ENCODE results near the gene AFG1L.
"Not testable (repeated sequence)": the region's sequence is repeated elsewhere in the genome, so short reads cannot be mapped to it uniquely, and the experiment has no call there.

The AFG1L gene

DNA sequence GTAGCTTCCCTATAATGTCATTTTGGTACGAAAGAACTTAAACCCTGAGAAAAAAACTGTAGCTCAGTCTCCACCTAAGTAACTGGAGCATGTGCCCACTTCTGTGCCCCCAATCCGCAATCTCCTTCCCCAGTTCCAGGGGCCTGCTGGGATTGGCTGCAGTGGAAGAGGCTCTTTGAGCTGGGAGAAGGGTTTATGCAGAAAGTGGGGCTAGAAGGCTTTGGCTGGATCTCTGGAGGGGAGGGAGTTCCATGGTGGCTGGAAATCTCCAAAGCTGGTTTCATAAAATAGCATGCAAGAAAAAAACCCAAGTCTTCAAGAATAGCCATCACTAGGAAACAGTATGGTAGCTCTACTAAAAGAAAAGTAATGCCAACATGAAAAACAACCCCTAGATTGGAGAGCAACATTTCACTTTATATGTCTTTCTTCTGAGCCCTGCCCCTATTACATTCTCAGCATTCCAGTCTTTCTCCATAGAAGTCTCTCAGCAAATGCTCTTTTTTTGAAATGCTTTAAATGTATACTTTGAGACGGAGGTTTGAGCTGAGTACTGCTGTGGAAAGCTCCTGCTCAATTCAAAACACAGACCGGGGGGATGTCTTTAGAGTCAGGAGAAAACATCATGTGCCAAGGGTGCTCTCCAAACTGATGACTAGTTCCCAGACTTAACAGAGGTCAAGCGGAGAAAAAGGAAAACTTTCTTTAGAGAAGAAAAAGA lies 229.8 kb downstream of the AFG1L start:
- DNase-seq (ENCODE audit: low read depth), result no peak

- no peak for DNase-seq (ENCODE audit: low read depth)
Measured at GRCh38 chr6:108526739-108527174, 231.9 kb downstream of the AFG1L start.

- DNase-seq (ENCODE audit: low read depth), result no peak
Measured at GRCh38 chr6:108528878-108529277, 234.0 kb downstream of the AFG1L start.

DNA sequence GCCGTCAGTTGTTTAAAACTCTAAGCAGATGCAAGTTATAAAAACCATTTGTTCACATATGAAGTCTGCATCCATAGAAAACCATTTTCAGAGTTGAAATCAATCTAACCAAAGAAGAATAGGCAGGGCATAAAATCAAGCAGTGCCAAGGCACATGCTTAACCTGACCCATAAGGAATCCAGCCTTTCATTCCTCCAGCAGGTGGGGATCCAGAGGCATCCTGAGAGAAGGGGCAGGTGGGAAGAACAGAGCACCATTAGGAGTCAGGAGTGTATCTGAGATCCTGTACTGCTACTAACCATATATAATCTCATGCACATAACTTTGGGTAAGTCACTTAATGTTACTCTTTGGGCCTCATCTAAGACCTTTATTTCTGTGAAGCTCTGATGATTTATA lies 236.5 kb downstream of the AFG1L start:
- DNase-seq (ENCODE audit: low read depth), result no peak

DNA sequence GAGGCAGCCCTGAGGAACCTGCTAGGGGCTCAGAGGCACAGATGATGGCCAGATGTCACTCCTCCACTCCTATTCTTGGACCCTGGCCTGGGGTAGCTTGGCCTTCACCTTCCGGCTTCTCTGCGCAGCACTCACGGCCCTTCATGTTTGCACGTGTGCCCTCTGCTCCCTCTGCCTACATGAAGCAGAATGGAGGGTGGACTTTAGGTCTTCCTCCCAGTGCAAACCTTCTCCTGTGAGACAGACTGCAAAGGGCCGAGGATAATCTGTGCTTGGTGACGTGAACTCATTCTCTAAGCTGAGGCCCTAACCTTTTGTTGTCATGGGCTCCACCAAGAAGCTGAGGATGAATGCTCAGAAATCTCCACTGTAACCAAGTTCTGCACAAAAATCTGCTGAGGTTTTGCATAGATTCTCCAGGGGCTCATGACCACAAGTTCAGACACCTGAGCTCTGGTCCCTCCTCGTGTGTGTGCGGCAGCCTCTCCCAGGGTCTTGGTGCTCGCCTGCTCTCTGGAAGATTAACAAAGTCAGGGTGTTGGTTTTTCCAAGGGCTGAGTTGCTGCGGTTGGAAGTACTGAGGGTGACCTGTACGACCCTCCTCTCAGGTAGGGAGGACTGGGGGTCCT lies 240.4 kb downstream of the AFG1L start:
- DNase-seq (ENCODE audit: low read depth), result no peak

- not testable (repeated sequence) for DNase-seq (ENCODE audit: low read depth)
Measured at GRCh38 chr6:108535920-108536535, 241.2 kb downstream of the AFG1L start.

DNA sequence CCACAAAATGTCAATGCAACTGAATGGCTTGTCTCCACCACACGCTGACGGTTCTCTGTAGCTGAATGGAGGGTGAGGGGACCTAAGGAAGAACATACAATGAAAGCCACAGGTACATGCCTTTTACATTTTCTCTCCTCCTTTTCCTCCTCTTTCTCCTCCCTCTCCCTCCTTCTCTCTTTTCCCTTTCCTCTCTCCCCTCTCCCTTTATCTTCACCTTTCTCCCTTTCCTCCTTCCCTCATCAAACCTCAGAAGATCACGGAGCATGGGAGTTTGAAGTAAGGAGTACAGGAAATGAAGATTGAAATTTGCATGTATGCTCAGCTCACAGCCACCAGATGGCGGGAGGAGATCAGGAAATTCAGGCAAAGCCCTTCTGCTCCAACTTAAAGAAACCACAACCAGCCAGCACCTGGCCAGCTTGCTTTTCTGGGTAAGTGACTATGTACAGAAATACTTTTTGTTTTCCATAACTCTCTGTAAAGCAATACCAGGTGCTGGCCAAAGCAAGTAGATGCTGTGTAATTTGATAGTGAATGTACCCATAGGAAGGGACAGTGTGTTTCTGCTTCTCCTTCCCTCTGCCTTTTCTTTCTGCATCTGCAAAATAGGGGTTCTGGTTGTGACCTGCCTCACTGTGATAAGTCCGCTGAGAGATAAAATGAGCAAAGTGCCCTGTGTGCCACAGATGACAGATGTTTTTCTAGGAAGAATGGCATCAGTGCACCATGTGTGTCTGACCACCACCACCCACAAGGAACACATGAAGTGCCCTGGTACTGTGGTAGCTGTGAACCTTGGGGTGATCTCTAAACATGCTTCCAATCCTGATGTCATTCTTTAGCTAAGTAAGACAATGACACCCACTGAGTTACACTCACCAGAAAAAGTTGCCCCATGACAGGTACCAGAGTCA lies 247.2 kb downstream of the AFG1L start:
- DNase-seq (ENCODE audit: low read depth), result peak; percentile 57

GRCh38 chr6:108543175-108543940 lies 248.5 kb downstream of the AFG1L start:
- DNase-seq (ENCODE audit: low read depth), result no peak

GRCh38 chr6:108544606-108545005 lies 249.8 kb downstream of the AFG1L start:
- DNase-seq (ENCODE audit: low read depth), result no peak

GRCh38 chr6:108546079-108547049 lies 251.5 kb downstream of the AFG1L start:
- no peak for DNase-seq (ENCODE audit: low read depth)

GRCh38 chr6:108549241-108549640 lies 254.4 kb downstream of the AFG1L start:
- DNase-seq (ENCODE audit: low read depth), result no peak

GRCh38 chr6:108549741-108550140 lies 254.9 kb downstream of the AFG1L start:
- no peak for DNase-seq (ENCODE audit: low read depth)

DNA sequence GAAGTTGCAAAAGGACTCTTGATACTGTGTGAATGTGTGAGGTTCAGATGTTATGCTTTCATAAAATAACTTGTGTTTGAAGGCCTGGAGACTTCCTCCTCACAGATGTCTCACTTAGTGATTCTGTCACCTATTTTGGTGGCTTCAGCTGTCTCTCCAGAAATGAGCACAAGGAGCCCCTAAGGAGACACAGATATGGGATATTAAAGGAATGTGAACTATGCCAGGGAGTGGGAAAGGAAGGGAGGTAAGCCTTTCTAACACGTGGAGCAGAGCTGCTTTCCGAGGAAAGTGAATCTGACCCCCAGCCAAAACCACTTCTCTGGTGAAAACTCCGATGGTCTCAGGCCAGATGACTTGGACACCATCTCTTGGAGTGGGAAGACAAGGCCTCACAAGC lies 255.4 kb downstream of the AFG1L start:
- no peak for DNase-seq (ENCODE audit: low read depth)

DNA sequence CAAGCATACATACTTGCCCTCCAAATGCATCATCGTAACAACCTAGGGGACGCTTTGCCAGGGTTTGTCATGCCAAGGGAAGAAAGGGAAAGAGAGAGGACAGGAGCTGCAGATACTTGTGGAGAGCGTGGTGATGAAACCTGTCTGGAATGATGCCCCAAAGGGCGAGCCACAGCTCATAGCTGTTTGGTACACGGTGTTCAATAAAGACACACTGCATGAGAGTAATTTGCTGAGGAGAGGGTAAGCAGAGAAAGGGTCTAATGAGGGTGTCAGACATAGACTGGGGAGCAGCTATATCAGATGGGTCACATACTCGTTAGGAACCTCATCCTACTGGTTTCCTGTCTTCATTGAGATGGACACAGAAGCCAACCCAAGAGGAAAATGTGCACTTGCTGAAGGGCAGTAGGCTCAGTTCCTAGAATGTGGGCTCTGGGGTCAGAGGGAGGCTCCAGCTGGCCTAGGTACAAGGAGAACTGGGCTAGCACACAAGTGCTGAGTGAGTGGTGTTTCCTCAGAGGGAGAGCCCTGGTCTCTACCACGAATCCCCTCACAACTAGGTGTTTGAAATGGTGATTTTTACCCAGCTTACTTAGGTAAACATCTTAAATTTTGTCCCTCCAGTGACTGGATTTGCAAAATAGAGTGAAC lies 260.7 kb downstream of the AFG1L start:
- DNase-seq (ENCODE audit: low read depth), result no peak

- no peak for DNase-seq (ENCODE audit: low read depth)
Measured at GRCh38 chr6:108556250-108556649, 261.4 kb downstream of the AFG1L start.

- no peak for DNase-seq (ENCODE audit: low read depth)
Measured at GRCh38 chr6:108556866-108557493, 262.1 kb downstream of the AFG1L start.

DNA sequence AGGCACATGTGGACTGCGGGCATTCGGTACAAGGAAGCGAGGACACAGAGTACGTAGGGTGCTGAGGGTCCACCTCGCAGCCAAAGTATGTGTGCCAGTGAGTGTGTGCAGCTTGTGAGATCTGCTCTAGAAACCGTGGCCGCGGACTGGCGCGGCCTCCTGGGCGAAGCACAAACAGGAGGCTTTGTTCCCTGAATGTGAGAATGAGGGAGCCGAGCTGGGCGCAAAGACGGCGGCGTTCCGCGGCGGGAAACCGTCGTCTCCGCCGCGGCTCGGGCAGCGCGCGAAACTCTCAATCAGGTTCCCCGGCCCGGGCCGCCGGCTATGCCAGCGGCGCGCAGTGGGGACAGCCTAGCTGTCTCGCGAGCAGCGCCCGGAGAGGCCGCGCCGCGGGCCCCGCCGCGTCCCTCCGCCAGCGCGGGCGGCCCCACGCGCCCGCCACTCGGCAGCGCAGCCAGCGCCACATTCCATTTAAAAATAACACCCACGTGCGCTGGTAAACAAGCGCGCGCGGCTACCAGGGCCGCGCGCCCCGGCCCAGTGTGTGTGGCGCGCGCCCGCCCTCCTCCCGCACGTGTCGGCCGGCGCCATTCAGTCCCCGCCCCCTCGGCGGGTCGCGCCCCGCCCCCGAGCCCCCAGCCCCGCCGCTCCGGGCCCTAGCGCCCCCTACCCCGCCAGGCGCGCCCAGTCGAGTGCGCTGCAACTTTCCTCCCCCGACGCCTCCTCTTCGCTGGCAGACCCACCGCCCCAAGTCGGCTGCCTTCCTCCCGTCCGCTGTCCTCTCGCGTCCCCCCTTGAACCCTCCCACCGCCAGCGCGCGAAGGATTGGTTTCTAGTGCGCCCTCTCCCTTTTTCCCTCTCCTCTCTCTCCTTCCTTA lies 262.9 kb downstream of the AFG1L start:
- DNase-seq (ENCODE audit: low read depth), result peak; percentile 70

DNA sequence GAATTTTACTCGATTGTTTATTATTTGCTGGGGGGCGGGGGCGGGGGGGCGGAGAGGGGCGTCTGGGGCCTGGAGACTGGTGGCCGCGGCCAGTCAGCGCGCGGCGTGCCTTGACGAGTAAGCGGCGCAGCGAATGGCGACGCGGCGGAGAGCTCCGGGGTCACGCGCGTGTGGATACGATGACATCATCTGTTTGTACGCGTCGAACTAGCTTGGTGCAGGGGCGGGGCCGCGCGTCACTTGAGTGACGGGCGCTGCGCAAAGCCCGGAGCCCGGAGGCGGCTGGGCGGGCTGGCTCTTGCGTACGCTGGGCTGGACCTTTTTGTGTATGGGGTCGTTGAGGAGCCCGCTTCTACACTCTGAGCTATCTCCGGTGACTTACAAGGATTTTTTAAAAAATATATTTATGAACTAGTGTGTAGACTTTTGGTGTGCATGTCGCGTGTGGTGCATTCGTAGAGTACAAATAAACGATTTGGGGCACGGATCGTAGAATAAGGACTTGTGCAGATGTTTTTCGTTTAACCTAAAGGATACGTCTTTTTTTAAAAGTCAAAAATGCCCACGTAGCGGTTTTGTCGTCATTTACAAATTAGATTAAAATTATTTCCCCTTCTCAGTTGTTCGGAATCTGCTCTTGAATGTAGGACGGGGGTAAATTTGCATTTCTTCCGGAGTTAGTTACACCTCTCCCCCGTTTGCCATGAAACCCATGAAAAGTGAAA lies 263.7 kb downstream of the AFG1L start:
- DNase-seq (ENCODE audit: low read depth), result peak; percentile 93
